HG02973 (cell line): ENCODE measurements around the gene PIR.

Source experiments
- ATAC-seq: cut with Tn5 transposase; IDR thresholded peaks from one replicate; pipeline ENCODE4 v1.9.1; 2021; ENCODE audit warnings: moderate library complexity; ENCODE audit not compliant: unreplicated experiment

The PIR gene

DNA sequence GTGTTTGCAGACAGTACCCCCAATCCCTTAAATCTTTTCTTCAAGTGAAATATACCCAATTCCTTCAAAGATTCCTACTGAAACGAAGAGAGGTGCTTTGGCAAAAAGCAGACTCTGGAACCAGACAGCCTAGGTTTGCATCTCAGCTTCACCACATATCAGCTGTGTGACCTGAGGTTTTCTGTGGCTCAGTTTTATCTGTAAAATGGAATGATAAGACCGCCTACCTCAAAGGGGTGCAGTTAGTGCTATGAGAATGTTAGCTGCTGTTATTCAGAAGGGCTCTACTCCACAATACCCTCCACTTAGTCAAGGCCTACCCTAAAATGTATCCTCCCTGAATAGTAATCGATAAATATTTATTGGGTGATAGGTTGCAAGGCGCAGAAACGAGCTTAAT, 664 bp downstream of the PIR start:
- no peak for ATAC-seq

DNA sequence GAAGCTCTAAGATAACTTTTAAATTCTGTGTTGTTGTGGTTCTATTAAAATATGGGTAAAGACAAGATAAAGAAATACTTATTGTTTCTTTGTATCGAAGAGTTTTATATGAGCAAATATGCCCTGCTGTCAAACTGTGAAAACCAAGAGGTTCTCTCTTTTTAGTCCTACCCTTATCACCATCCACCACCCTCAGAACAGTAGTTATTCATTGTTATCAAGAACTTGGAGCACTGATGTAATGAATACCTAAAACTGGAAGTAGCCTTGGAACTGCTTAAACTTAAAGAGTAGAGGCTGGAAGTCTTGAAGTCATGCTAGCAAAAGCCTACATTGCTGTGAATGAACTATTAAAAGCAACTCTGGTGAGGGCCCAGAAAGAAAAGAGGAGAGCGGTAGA, 9.2 kb downstream of the PIR start:
- ATAC-seq, result no peak

DNA sequence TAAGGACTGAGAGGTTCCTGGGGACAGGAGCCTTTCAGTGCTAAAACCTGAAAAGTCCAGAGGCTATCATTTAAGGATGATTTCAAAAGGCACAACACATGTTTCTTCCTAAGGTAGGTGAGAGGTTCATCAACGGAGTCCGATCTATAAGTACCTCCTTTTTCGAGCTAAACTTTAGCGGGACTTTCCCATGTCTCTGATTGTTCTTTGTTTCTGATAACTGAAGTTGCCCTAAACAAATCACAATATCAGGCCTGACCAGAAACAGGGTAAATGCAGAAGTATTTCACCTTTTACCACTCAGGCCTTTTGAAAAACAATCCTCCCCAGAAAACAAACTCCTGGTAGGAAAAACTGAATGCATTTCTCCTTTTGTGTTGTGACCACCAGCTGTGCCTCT, 17.6 kb downstream of the PIR start:
- no peak for ATAC-seq

DNA sequence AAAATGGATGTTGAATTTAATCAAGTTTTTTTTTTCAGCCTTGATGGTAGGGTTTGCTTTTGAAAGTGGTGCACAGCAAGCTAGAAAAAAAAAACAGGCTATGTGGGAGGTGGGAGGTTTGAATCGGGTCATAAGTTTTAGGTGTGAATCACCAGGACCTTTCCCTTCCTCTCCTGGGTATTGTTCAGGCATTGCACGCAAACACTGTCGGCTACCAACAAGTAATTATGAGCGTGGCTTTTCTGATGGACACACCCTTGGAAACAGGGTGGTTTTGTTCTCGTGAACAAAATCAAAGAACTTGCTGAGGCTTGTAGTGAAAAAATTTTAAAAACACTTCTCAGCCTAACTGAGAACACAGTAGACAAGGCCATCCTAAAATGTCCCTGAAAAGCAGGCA, 18.1 kb downstream of the PIR start:
- ATAC-seq, result no peak

DNA sequence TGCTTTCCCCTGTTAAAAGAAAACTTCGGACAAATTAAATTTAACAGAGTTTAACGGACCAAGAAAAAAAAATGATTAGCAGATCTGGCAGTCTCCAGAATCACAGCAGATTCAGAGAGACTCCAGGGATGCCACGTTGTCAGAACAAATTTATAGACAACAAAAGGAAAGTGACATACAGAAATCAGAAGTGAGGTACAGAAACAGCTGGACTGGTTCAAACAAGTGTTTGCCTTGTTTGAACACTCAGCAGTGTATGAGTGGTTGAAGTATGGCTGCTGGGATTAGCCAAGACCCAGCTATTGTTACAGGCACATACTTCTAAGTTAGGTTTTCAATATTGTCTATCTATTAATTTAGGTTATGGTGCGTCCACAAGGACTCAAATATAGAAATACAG, 19.1 kb downstream of the PIR start:
- ATAC-seq, result no peak

DNA sequence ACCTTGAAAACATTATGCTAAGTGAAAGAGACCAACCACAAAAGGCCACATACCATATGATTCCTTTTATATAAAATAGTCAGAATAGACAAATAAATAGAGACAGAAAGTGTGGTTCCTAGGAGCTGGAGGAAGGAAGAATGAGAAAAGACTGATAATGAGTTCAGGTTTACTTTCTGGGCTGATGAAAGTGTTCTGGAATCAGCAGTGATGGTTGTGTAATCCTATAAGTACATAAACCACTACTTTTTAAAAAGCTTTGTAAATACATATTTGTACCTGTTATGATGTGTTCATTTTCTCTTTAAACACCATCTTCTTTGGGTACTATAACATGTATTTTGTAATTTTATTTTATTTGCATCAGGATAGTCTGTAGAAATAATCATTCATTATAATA, 20.6 kb downstream of the PIR start:
- no peak for ATAC-seq

DNA sequence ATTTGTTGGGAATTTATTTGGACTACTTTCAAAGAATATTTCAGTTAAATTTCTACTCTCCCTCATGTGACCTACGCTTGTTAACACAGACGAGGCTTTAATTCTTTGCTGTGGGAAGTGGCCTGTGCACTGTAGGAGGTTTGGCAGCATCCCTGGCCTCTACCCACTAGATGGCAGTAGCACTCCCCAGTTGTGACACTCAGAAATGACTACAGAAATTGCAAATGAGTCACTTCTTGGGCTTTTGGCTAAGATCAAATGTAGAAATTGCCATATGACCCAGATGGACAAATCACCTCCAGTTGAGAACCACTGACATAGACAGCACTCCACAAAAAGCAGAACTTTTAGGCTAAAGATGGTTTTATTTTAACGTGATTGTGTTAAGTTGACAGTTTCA, 22.1 kb downstream of the PIR start:
- peak; percentile 62 for ATAC-seq

DNA sequence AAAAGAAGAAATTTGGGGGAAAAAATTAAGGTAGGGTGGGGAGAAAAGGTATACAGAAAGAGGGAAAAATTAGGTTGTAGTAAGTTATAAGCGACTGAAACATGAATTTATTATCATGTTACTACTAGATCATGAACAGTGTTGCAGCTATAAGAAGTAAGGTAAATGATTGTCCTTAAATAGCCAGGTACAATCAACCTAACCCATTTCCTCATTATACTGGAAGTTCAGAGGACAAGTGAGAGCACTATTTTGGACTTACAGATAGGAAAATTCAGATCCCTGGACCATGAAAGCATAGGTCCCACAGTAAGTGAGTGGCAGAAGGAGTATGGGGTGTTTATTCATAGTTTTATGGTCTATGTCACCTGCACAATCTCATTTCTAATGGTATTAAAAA, 23.5 kb downstream of the PIR start:
- no peak for ATAC-seq

DNA sequence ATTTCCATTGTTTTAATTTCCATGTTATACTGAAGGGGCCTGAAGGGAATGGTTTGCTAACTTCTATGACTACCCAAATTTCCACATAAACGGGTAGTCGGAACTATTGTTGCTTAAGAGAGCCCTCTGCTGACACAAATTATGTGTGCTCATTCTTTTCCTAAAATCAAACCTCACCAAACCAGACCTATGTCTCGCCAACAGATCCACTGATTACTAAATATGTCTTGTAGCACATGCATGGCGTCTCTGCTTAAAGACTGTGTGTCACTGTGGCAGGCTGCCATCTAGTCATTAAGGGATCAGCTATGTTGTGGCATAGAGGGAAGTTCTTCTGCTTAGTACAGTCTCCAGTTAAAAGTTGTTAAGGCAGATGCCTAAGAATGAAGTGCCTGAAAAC, 25.1 kb downstream of the PIR start:
- ATAC-seq, result no peak

DNA sequence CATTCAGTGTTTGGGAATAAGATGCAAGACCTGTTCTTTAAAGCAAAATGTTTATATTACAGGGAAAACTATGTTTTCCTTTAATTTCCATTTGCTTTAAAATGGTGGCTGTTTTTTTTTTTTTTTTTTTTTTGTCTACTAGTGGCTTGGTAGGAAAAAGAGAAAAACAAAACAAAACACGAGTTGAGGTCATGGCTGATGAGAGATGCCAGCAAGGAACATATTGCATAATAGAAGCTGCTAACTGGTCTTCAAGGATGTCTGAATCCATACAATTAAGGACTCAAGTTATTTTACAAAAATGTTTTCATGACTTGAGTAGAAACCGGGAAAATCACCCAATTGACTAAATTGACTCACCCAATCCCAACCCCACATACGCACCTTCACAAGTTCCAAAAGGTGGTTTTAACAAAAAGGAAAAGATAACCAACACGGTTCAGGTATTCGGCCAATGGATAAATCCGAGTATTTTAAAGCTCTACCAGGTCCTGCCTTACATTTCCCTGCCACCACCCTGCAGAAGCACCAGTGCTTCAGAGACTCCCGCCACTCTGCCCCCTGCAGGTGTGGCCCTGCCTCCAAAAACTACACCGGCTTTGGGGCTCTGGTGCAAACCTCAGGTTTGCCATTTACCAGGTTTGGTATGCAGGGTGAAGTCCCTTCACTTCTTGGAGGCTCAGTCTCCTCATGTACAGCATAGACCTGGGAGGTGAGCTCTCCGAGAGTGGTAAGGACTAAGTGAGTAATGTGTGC, 27.1 kb downstream of the PIR start:
- ATAC-seq, result no peak

DNA sequence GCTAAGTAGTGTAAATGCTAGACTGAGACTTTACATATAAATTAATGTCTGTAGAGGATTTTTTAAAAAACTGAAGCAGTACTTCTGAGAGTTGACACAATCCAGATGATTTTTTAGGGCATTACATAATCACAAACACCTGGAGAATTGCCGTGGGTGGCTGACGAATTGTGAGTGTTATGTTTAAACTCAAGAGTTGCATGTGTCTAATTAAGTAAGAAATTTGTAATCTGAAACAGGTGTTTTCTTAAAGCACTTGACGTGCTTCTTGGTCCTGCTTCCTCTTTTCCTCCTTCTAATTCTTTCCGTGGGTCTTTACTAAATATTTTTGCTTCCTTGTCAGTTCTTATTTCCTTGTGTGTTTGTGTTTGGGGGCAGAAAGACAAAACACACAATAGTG, 27.8 kb downstream of the PIR start:
- peak; percentile 61 for ATAC-seq

DNA sequence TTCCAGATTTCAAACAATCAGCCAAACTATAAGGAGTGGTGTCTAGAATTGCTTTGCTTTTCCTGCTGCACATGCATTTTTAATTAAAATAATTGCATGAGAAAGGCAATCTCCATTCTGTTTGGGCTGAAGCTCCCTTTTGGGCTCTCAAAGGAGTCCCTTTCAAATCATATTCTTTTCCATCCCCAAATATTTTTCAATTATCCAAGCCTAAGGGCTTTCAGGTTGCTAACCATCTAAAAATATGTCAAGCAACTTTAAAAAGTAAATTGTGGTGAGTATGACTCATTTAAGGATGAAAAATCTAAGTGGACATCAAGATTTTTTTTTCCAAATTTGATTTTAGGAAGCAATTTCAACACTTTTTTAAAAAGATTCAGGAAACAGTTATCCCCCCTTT, 28.4 kb downstream of the PIR start:
- ATAC-seq, result no peak

DNA sequence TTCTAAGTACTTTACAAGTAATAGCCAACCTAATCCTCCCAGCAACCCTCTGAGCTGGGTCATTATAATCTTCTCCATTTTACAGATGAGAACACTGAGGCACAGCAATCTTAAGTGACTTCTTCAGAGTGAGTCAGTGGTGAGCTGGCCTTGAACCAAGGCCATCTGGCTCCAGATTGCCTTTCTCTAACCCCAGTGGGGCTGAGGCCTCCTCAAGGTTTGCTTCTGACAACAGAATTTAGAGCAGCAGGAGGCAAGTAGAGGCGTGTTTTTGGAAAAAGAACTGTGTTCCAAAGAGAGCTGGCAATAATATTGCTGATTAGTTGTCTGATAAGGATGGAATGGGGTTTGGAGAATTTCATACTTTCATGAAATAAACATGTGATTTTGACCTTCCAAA, 41.2 kb downstream of the PIR start:
- no peak for ATAC-seq

DNA sequence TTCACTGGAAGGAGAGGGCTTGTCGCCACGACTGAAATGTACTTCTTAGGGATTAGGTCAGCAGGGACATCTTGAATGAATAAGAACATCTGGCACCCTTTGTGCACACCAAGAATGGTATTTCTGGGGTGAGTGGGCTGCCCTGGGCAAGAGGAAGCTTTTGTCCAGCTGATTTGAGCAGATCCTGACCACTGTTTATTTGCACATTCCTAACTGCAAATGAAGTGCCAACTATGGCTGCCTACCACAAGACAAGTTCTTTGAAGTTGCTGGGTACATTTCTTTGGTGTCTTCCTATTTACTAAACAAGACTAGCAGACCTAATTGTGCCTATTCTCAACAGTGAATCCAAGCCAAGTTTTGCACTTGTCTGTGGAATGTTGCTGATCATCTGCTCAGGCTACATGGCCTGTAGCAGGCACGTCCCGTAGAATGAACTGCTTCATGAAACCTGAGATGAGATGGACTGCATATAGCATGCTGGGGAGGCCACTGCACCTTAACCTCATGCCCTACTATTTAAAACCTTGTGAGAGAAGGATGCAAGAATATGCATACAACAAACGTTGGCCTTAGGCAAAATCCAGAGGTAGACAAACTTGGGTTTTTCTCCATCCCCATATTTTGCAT, 45.0 kb downstream of the PIR start:
- no peak for ATAC-seq

DNA sequence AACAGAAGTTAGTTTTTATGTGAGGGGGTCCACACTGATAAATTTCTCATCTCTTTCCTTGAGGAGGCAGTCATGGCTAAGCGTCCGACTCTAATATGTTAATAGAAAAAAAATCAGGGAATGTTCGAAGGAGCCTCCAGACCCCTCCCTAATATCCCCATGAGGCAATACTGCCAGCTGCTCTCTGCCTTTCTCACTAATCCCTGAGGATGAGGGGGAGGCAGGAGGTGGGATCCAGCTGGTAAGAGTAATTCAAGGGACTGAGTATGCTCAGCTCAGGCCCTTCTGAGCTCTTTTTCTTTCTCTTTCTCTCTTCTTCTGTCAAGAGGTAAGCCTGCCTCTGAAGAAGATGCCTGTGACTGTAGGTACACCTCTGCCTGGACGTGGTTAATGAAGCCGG, 51.7 kb downstream of the PIR start:
- ATAC-seq, result no peak

DNA sequence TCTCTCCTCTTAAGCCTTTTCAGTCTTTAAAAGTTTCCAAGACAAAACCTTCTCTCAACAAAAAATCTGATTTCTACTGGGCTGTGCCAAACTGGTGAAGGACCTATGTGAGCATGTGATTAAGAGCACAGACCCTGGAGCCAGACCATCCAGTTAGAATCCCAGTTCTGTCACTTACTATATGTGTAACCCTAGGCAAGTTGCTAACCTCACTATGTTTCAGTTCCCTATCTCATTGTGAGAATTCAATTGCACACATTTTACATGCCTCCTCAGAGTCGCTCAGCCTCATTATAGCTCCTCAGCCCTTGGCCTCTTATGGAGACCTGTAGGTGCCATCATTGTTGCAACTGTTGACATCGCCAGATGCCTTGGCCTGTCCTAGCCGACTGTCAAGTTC, 54.8 kb downstream of the PIR start:
- no peak for ATAC-seq

DNA sequence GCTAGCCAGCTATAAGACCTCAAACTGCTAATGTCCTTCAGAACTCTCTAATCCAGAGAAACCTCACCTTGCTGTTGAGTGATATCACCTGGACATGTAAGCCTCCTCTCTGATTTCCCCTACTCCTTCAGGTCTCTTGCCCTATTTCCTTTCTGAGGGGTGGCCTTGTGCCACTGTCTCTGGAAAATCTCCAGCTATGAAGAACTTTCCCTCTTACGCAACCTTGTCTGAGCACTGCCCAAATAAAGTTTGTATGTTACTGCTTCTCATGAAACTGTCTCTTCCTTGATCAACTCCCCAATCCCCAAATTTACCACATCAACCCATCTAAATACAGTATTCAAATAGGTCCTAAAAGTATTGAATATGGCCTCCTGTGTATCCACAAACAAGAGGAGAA, 55.4 kb downstream of the PIR start:
- ATAC-seq, result no peak

DNA sequence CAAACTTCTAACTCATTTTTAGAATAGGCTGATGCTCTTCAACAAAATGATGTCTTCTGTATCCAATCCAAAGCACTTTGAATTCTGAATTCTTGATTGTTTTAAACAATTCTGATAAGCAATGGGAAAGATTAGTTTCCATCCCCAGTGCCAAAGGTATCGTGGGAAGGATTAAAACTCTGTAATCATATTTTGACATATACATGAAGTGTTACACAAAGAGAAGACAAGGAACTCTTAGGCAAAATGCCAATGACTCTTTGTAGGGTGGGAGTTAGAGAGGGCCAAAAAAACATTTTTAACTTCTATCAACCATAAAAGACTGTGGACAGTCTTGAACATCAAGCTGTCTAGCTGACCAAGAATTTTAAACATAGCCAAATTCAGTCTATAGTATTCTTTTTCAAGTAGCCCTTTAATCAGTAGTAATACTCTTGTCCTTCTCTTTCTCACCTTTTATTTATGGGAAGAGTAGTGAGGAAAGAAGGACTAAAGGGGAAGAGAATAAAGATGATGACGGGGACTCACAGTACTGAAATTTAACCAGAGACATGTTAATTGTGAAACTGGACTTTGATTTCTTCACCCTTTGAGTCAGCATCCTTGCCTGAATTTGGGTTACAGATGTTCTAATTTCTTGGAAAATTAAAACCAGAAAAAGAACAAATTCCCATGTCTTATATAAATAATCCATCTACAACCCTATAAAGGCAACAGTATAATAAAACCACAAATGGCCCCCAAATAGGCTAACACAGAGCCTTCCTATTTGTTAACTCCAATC, 57.1 kb downstream of the PIR start:
- ATAC-seq, result no peak

DNA sequence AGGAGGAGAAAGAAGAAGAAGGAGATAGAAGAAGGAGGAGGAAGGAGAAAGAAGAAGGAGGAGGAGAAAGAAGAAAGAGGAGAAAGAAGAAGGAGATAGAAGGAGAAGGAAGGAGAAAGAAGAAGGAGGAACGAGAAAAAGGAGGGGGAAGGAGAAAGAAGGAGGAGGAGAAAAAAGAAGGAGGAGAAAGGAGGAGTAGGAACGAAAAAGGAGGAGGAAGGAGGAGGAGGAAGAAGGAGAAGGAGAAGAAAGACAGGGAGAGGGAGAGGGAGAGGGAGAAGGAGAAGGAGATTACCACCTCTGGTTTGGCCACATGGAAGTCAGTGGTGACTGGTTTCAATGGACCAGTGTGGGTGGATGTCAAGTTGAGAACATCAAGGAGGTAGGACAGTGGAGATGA, 58.9 kb downstream of the PIR start:
- ATAC-seq, result no peak

DNA sequence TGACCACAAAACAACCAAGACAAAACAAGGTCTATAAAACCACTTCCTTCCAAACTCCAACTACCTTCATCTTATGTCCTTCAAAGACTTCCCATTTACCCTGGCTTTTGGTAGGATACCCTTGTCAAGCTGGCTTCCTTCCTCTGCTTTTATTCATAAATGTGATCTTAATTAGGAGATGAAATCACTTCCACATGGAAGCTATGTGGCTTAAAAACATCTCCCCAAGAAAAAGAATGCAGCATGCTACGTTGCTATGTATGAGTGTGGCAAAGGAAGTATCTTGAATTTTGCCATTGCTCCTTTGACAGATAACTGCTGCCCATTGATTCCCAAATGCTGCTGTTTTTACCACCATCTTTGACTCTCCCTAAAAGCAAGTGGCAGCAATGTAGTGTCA, 62.5 kb downstream of the PIR start:
- no peak for ATAC-seq

DNA sequence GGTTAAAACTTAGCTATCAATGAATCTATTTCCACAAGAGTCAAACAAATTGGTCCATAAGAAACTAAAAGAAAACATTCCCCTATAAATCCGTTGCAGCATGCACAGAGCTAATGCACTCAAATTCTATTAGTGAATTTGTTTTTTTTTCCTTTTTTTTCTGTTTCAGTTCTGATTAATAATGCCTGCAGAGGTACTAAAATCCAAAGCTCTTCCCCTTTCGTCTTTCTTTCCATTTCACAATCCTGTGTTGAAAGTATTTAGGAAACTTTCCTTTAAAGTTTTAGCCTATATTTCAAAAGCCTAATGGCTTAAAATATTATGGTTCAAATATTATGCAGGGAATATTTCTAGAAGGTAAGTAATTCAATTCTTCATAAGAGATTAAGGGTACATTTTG, 63.1 kb downstream of the PIR start:
- no peak for ATAC-seq

DNA sequence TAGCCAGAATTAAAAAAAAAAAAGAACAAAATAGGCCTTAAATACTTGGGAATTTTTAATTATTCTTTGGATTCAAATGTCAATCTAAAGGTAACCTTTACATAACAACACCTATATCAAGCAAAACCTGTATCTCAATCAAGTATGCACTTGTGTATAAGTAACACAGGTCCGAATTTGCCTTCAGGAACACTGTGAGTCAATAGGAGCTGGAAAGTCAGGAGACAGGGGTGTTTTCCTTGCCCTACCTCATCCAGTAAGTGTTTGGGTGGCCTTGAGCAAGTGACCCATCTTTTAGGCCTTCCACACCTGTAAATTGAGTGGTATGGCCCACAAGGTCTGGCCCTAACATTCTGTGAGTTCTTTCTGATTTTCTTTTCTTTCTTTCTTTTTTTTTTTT, 68.1 kb downstream of the PIR start:
- no peak for ATAC-seq
